Sigmoid colon (tissue), 4 donors: Measurements from ENCODE around the gene TRAPPC12.

Experiments
- CTCF ChIP-seq, 4 experiments: fragments of 450-650 bp in 3 of 4; fragments of 200-600 bp in 1 of 4; IDR thresholded peaks; one replicate each; pipeline ENCODE4 v1.5.1; 2016 to 2019; ENCODE audit warnings: antibody characterized with exemption in 4 of 4, mild to moderate bottlenecking in 3 of 4, moderate library complexity in 2 of 4
- POLR2A ChIP-seq, 2 donors: fragments of 450-650 bp; IDR thresholded peaks; one replicate each; pipeline ENCODE4 v1.6.1; 2016; ENCODE audit warnings: antibody characterized with exemption in 2 of 2, mild to moderate bottlenecking in 2 of 2, moderate library complexity in 2 of 2
- POLR2AphosphoS5 ChIP-seq, 4 donors: sonication (generic); formaldehyde crosslinking; IDR thresholded peaks; one replicate each; pipeline ENCODE4 v1.6.1; 2017; ENCODE audit warnings: antibody characterized with exemption in 4 of 4

- TF ChIP-seq POLR2AphosphoS5 (IDR thresholded peaks at IDR 0.05) (peak in 2 of 4 donors; percentile 28), POLR2A (IDR thresholded peaks at IDR 0.05) (no peak), CTCF (IDR thresholded peaks at IDR 0.05) (no peak)
Observed at GRCh38 chr2:3483227-3483985, 103.9 kb downstream of the TRAPPC12 start.
